ENCODE data around the gene HIRIP3.
"Not testable (repeated sequence)": the region's sequence is repeated elsewhere in the genome, so short reads cannot be mapped to it uniquely, and the experiment has no call there.

HIRIP3 gene

DNA sequence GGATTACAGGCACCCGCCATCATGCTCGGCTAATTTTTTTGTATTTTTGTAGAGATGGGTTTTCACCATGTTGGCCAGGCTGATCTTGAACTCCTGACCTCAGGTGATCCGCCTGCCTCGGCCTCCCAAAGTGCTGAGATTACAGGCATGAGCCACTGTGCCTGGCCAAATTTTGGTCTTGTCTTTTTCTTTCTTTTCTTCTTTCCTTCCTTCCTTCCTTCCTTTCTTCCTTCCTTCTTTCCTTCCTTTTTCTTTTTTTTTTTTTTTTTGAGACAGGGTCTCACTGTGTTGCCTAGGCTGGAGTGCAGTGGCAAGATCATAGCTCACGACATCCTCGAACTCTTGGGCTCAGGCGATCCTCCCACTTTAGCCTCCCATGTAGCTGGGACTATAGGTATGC, 20.0 kb upstream of the HIRIP3 start:
- DNase-seq = not testable (repeated sequence)

DNA sequence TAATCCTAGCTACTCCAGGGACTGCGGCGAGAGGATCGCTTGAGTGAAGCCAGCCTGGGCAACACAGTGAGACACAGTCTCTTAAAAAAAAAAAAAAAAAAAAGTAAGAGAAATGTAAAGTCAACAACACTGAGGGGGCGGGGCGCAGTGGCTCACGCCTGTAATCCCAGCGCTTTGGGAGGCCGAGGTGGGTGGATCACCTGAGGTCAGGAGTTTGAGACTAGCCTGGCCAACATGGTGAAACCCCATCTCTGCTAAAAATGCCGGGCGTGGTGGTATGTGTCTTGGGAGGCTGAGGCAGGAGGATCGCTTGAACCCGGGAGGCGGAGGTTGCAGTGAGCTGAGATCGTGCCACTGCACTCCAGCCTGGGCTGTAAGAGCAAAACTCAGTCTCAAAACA, 17.2 kb upstream of the HIRIP3 start:
- not testable (repeated sequence) for DNase-seq

DNA sequence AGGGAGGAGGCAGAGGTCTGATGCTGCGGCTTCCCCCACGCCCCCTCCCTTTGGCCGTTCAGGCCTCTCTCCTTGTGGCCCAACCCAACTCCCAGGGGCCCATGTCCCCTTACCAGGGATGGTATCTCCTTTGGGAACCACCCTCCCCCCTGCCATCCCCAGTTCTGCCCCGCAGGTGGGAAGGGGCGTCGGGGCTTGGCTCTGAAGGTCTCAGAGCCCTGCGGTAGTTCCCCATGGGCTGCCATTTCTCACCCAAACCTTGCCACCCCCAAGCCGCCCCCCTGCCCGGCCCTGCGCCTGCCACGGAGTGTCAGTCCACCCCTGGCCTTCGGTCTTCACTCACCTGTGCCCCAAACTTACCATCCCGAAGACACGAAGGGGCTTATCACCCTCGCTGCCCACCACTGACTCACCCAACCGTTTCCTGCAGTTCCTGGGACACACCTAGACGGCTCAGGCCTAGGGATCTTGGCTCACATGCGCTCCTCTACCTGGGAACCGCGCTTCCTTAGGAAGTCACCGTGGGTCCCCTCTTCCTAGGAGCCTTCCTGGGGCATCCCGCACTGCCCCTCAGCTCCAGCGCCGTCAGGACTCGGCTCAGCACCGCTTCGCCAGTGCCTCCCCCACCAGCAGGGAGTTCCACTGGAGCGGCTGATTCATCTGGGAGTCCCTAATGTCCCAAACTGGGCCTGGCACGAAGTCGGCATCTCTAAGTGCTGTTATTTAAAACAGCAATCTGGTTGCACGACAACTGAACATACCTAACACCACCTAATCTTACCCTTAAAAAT, 16.5 kb upstream of the HIRIP3 start:
- no peak for DNase-seq

DNA sequence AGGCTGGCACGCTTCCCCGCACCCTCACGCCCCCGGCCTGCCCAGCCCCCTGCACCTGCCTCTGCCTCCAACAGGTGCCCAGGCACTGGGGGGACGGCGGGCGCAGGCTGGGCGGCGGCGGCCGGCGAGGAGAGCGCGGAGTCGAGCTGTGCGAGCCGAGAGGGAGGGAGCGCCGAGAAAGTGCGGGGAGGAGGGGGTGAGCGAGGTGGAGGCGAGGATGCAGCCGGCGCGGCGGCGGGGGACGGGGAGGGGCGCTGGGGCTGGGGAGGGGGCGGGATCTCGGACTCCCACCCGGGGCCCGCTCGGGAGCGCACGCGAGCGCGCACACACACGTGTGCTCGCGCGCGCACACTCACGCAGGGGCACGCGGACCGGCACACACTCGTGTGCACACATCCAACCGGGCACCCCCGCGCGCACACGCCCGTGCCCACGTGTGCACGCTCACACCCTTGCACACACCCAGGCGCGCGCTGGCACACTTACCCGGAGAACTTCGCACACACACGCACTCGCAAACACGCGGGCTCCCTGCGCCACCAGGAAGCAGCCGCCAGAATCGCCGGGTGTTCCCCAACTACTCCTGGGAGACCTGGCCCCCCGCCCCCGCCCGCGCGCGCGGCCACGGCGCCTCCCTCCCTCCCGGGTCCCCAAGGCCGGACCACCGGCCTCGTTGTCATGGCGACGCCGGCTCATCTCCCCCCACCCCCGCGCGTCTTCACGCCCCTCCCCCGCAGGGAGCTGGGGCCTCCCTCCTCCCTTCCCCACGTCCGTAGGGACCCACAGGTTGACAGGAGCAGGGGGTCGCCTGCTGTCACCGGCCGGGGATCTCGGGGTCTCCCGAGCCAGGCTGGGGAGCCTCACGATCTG, 15.7 kb upstream of the HIRIP3 start, which contains the start of gene DOC2A:
TSS of gene DOC2A (minus strand) at position 184 of the 870 bp plus-strand sequence. CDS start 805 bp downstream, outside the sequence.
- peak; percentile 37 for DNase-seq

DNA sequence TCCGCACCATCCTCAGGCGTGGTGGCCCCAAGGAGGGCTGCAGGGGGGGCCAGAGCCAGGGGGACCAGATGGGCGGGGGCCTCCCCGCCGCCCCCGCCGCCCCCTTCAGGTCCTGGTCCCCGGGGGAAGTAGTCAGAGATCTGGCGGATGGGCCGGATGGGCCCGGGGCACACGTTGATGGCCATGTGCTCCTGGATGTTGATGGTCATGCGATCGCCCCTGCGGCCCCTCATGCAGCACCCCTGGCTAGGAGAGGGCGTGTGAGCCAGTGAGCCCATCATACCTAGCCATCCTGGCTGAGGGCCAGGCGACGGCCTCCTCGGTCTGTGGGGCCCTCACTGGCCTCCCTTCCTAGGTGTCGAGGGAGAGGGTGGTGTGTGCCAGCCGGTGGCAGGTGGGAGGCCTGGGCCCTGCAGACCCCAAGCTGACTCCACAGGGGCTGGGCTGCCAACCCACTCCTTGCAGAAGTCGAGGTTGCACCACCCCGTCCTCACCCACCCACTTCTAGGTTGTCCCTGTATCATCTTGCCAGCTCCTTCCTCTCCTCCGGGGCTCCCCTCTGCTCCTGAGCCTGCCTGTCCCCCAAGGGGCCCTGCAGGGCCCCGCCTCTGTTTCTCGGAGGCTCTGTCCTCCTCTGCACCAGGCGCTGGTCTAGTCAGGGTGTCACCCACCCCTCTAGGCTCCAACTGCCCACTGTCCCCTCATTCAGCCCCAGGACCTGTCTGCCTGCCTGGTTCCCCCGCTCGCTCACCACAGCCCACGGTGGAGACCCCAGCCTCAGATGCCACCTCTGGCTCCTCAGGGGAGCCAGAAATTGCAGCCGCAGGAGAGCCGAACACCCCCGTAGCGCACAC, 14.8 kb upstream of the HIRIP3 start:
- DNase-seq = no peak

DNA sequence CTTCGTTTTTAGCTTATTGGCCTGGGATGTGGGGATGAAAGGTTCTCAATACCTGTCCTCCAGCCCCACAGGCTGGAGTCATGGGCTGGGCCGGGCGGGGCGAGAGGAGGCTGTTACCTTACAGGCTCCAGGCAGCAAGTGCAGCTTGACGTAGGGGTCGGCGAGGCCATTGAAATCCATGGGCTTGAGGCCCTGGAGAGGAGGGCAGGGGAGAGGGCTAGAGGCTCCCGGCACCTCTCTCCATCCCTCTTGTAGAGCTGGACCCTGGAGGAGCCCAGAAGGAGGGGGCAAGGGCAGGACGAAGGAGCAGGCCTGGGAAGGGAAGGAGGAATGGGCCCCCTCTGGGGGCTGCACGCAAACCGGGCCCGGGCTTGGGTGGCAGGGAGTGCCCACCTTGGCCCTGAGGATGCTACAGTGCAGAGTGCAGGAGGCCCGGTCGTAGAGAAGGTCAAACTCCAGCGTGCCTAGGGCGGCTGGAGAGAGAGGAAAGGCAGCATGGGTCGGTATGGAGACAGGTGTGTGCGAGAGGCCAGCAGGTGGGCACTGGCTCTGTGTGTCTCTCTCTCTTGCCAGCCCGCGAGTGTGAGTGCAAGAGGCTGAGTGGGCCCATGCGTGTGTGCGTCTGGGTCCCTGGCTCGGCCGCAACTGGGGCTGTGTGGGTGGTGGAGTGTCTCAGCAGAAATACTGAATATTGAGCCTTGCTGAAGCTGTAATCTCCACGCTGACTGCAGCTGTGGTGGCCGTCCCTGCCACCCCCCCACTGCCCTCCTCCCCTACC, 13.9 kb upstream of the HIRIP3 start:
- DNase-seq = no peak

DNA sequence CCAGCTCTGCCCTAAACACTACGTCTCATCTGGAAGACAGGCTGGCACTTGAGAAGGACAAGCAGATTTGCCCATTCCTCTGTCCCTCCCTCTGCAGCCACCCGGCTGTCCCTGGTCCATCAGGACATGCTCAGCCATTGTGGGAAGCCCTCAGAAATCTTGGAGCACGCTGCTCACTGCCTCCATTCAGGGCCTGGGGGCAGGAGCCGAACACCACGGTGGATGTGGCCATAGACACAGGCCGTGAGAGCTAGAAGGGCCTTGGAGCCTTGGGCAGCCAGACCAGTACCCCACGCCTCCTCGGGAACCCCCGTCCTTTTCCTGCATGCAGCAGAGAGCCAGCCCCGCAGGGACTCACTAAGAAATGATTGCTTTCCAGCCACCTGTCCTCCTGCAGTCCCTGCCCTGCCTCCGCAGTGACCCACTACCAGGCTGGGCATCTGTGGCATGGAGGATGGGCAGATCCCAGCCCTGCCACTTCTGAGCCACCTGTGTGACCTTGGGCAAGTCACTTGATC, 12.0 kb upstream of the HIRIP3 start:
- DNase-seq = no peak

DNA sequence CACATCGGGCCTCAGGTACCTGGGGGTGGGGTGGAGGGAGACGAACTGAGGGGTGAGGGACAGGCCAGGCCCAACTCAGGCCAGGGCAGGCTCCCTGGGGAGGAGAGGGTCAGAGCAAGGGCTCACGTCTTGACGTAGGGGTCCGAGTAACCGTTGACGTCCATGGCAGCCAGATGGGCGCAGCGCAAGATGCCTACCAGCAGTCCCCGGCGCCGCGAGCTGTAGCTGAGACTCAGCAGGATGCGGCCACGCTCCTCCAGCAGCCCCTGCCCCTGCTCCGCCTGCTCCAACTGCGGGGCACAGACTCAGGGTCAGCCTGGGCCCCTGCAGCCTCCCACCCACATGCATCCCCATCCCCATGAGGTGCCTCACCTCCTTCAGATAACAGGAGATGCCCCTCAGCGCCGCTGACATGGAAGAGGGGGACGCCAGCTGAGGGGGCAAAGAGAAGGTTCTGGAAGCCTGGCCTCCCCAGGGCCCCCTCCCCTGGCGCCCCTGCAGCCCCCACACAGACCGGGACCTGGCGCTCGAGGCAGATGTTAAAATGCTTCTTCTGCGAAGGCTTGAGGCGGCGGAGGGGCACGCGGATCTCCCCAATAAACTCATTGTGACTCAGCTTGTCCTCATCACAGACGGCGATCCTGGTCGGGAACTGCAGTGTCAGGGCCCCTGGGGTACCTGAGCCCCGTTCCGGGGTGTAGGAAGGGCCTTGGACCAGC, 11.4 kb upstream of the HIRIP3 start:
- no peak for DNase-seq

DNA sequence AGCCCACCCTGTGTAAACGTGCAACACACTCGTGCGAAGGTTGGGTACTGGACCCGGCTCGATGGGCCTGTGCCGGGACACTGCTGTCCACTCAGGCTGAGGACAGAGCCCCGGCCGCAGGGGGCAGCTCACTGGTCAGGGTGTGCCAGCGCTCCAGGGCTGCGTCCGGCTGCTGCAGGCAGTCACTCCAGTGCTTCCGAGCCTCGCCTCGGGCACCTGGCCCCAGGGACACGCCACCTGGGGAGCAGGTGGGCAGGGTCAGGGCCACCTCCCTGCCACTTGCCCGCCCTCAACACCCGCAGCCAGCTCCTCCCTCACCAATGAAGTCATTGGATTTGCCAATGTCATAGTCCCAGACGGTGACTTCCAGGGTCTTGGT, 10.7 kb upstream of the HIRIP3 start:
- no peak for DNase-seq

DNA sequence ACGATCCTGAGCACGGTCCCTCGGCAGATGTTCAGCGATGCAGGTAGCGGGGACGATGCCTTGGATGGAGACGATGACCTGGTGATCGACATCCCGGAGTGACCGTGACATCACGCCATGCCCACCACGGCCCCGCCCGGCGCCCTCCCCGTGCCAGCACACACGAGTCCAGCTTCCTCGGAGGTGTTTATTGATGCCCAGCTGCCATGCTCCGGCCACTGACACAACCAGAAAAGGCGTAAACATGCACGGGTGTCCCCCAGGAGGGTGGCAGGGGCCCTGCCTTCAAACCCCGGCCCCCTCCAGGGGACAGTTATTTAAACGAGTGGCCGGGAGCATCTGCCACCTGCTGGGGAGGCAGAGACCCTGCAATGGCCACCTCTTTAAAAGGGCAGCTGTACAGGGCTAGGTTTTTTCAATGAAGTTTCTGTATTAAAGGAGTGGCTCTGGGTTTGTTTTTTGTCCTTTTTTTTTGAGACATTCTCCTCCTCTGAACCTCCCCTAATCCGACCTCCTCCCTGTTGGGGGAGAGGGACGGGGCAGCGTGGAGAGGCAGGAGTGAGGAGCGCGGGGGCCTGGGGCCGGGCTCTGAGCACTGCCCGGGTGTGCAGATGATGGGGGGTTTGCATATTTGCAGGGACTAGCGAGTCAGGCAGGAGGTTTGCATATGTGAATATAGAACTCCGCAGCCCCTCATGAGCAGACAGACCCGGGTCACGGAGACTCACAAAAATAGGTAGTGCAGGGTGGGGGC, 10.1 kb upstream of the HIRIP3 start:
- peak; percentile 79 for DNase-seq

DNA sequence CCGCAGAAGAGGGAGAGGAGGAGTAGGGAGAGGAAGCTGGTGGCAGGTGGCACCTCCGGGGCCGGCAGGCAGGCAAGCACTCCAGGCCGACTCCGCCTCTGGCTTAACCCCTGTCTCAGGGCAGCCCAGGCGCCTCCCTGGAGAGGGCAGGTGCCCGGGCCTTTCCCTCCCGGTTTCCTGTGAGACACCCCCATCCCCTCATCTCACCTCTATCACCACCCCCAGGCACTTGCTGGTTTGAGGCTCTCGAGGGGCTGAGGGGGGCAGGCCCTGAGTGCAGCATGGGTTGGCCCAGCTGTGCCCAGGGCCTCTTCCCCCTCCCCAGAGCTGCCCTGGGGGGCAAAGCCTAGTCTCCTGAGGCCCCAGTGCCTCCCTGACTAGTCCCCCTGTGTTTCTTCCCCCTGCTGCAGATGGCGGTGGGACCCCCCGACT, 9.4 kb upstream of the HIRIP3 start:
- peak; percentile 25 for DNase-seq

DNA sequence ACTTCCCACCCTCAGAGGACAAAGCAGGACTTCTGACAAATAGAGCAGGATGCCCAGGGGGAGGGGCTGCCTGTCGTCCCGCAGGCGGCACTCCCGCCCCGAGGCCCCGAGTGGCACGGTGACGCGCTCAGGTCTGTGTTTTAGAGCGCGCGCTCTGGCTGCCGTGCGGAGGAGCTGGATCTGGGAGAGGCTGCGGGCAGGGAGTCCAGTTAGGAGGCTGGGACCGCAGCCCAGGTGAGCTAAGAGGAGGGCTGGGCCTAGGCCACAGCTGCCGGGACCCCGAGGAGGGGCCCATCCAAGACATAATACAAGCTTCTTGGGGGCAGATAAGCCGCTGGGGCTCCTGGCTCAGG, 9.0 kb upstream of the HIRIP3 start:
- no peak for DNase-seq

DNA sequence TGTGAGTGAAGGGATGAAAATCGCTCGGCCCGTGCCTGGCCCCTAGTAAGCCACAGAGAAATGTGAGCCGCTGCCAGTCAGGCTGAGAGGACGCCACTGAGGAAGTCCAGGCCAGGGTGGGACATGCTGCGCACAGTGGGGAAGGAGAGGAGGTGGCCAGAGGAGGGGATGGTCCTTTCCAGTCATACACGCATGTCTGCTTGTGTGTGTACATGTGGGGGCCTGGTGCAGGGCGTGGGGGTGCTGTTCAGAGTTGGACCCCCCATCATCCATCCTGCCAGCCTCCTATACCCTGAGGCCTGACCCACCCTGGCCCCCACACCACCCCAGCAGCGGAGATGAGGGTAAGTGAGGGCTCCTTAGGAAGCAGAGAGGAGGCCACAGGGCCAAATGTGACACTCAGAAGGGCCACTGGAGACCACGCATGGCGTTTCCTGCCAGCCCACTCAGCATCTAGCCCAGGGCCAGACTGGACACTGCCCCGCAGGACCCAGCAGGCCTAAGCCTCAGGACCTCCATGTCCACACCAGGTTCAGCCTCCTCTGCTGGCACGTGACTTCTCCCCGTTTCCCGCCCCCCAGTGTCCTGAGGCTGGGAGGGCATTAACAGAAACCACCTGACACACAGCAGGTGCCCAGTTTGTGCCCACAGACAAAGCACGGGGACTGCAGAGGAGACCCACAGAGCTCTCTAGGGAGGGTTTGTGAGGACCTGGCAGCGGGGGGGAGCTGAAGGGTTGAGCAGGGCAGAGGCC, 8.4 kb upstream of the HIRIP3 start:
- no peak for DNase-seq

DNA sequence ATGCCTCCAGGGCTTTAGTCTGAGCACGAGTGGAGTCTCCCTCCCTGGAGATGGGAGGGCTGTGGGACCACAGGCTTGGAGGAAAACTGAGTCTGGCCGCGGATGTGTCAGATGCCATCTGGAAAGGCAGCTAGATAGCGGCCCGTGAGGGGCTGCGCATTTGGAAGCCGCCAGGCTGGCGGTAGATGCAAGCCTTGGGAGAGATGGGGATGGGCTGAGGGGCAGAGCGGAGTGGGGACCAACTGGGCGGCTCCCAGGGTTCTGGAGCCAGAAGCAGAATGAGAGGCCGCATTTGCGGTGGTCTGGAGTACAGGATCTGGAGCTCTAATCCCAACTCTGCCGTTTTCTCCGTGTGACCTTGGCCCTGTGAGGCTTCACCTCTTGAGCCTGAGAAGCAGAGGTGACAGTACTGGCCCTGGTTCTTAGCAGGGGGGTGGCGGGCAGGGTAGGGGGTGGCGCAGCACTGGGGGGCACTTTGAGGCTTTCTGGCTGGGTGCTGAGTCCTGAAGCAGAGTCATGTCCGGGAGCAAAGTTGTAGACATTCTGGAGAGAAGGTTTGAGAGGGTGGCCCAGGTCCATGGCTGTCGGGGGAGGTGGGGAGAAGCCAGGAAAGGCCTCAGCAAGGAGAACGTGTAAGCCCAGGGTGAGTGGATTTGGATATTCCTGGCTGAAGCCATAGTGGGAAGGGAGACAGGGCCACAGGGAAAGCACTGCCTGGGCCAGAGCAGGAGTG, 7.4 kb upstream of the HIRIP3 start:
- no peak for DNase-seq

DNA sequence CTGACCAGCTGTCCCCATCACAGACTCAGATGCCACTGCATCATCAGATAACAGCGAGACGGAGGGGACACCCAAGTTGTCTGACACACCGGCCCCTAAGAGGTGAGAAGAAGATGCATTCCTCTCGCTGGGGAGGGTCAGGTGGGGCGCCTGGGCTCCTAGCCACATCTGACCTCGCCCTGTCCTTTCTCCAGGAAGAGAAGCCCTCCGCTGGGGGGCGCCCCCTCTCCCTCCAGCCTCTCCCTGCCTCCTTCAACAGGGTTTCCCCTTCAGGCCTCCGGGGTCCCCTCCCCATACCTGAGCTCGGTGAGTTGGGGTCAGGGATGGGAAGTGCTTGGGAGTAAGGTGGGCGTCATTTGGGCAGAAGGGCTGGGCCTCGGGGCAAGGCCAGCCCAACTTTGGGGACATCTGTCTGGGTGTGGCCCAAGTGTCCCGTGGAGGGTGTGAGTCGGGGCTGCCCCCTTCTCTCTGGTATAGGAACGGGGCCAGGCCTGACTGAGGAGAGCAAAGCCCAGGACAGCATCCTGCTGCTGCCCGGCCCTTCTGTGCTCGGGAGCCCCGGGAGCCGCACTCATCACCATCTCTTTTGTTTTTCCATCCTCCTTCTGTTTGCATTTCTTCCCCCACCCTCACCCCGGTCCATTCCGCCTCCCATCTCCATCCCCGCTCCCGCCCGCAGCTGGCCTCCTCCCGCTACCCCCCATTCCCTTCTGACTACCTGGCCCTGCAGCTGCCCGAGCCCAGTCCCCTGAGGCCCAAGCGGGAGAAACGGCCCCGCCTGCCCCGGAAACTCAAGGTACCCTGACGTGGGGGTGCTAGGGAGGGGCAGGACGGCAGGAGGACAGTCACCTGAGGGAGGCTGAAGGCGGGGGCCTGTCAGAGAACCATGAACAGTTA, 5.6 kb upstream of the HIRIP3 start:
- no peak for DNase-seq

DNA sequence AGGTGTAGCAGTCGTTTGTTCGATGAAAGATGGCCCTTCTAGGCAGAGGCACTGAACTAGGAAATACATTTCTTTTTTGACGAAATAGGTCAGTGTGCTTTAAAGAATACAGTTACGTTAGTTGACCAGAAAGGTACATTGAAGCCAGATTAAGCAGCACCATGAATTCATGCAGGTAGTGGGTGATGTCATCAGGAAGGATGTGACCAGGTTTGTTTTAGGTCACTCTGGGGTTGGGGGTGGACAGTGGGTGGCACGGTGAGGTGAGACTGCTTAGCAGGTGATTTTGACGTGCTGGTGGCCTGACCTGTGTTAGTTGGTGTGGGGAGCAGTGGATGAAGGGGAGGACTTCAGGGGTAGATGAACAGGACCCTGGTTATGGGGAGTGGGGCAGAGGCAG, 4.2 kb upstream of the HIRIP3 start:
- no peak for DNase-seq

DNA sequence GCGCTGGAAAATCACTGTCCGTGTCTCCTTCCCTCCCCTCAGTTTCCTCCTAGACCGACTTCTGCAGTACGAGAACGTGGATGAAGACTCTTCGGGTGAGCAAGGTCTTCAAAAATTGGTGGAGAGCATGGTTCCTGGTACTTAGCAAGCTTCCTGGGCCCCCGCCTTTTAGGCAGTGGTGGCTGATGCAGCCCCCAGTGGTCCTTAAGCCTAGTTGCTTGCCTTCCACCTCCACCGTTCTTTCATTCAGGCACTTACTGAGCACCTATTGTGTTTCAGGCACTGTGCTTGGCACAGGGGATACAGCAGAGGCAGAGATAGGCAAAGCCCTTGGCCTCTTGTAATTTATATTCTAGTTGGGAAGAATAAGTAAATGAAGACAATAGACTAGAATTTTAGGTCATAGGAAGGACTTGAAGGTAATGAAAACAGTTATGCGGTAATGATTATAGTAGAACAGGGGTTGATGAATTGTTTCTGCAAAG, 1.4 kb upstream of the HIRIP3 start:
- DNase-seq = peak; percentile 35
